ENCODE measurements around the gene SEC14L6. TPM values are rescaled to one million over a fixed set of nuclear protein-coding genes. Genes with fewer than 3 reads are reported as not detected.

Gene SEC14L6
- total RNA-seq, 1 experiment from 2014 or later: 1.1 TPM

DNA sequence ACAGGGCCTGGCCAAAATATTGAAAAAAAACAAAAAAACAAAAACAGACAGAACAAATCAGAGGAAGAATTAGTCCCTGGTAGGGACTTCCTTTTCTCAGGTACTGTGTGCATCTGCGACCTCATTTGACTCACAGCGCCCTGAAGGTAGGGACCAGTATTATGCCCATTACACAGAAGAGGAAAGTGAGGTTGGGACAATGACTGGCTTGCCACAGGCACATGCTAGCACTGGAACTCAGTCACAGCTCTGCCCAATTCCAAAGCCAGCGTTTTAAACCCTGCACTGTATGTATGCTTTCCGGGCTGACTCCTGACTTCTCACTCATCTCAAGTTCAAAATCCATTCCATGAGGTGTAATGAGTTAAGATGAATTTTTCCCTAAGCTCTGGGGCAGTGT is 44.4 kb downstream of the SEC14L6 start:
- Histone ChIP-seq H3K4me1 (ENCODE audit: insufficient read depth, low read length) (no peaks in the 10 kb centered on the region), H4K5ac (ENCODE audit: insufficient read length, low read depth, low read length) (no peak overlapping the region), H3K4me2 (ENCODE audit: insufficient read depth, insufficient read length, low read length) (no peak overlapping the region), H2BK120ac (ENCODE audit: low read depth, low read length, poor library complexity, severe bottlenecking) (no peak overlapping the region), H3K14ac (ENCODE audit: insufficient read depth, low read length) (no peak overlapping the region), H2AFZ (ENCODE audit: low read length) (no peak overlapping the region), H3K4ac (ENCODE audit: low read depth, low read length) (no peak overlapping the region), H3K79me1 (ENCODE audit: insufficient read depth, low read depth, low read length, poor library complexity, severe bottlenecking) (no peaks in the 10 kb centered on the region), H2BK15ac (ENCODE audit: low read depth, low read length) (no peak overlapping the region), H4K91ac (ENCODE audit: insufficient read length, low read depth, low read length) (no peak overlapping the region), H2BK20ac (ENCODE audit: low read depth, low read length, poor library complexity, severe bottlenecking) (no peak overlapping the region), H3K18ac (ENCODE audit: insufficient read length, low read depth, low read length) (no peak overlapping the region), H3K9me3 (ENCODE audit: control insufficient read depth, low read depth, low read length) (no peaks in the 10 kb centered on the region), H2AK5ac (ENCODE audit: insufficient read length, low read length) (no peak overlapping the region), H2BK12ac (ENCODE audit: insufficient read length, low read depth, low read length) (no peak overlapping the region), H3K79me2 (ENCODE audit: insufficient read depth, low read length) (no peaks in the 10 kb centered on the region), H4K20me1 (ENCODE audit: control insufficient read depth, insufficient read depth, insufficient read length) (no peaks in the 10 kb centered on the region), H3T11ph (ENCODE audit: low read length) (no peak overlapping the region), H3K27ac (ENCODE audit: insufficient read length, low read depth, low read length) (no peak overlapping the region), H3K23me2 (ENCODE audit: insufficient read length, low read depth, low read length, poor library complexity, severe bottlenecking) (no peaks in the 10 kb centered on the region), H2BK5ac (ENCODE audit: insufficient read length, low read length) (no peak overlapping the region), H3K27me3 (ENCODE audit: insufficient read depth, low read length) (no peaks in the 10 kb centered on the region), H3K9ac (ENCODE audit: extremely low read depth, insufficient read length, low read length) (no peak overlapping the region), H4K8ac (replicated peaks; ENCODE audit: insufficient read length, low read depth, low read length) (no peak overlapping the region), H3K56ac (ENCODE audit: insufficient read length, low read depth, low read length) (no peak overlapping the region), H3K23ac (ENCODE audit: insufficient read length, low read depth, low read length) (no peak overlapping the region)
- WGBS (ENCODE audit: extremely low coverage, insufficient read length, low lambda C conversion rate): no CpG with 5 or more reads among the region's 4 CpGs
- no peak for DNase-seq
- Mint-ChIP-seq H3K27ac (no peak overlapping the region; a peak in 1 of 7 replicates), H3K36me3 (ENCODE audit: insufficient read depth in 1 of 3, low read depth in 3 of 3) (no peaks in the 10 kb centered on the region), H3K4me3 (no peak overlapping the region), H3K27me3 (ENCODE audit: low read depth) (peaks cover 2% of the 10 kb centered on the region), H3K9me3 (no peaks in the 10 kb centered on the region), H3K4me1 (no peaks in the 10 kb centered on the region)
- TF ChIP-seq, protein P1, sequence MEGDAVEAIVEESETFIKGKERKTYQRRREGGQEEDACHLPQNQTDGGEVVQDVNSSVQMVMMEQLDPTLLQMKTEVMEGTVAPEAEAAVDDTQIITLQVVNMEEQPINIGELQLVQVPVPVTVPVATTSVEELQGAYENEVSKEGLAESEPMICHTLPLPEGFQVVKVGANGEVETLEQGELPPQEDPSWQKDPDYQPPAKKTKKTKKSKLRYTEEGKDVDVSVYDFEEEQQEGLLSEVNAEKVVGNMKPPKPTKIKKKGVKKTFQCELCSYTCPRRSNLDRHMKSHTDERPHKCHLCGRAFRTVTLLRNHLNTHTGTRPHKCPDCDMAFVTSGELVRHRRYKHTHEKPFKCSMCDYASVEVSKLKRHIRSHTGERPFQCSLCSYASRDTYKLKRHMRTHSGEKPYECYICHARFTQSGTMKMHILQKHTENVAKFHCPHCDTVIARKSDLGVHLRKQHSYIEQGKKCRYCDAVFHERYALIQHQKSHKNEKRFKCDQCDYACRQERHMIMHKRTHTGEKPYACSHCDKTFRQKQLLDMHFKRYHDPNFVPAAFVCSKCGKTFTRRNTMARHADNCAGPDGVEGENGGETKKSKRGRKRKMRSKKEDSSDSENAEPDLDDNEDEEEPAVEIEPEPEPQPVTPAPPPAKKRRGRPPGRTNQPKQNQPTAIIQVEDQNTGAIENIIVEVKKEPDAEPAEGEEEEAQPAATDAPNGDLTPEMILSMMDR (conservative IDR thresholded peaks at IDR 0.05): no peak
